BE2C (cell line): ENCODE measurements around the gene STEAP2.

ENCODE experiments used
- DNase-seq: peaks from one replicate; pipeline ENCODE4 v3.0.0-alpha.2; 2020
- H3K27me3 ChIP-seq: fragments of 250-450 bp; sonication (Bioruptor Pico); 2 replicates; pipeline ENCODE4 v1.5.1; 2020; ENCODE audit warnings: mild to moderate bottlenecking
- H3K36me3 ChIP-seq: fragments of 250-450 bp; sonication (Bioruptor Pico); 2 replicates; pipeline ENCODE4 v1.5.1; 2020; ENCODE audit warnings: mild to moderate bottlenecking
- H3K4me1 ChIP-seq: fragments of 250-450 bp; sonication (Bioruptor Pico); 2 replicates; pipeline ENCODE4 v1.5.1; 2020
- H3K4me3 ChIP-seq: 2 replicates; pipeline ENCODE4 v1.5.1; 2011; ENCODE audit warnings: low read depth, low read length
- H3K9me3 ChIP-seq: fragments of 250-450 bp; sonication (Bioruptor Pico); 2 replicates; pipeline ENCODE4 v1.5.1; 2020
- TF ChIP-seq, protein P1 (sequence below): IDR thresholded peaks from 2 replicates; pipeline ENCODE4 v1.5.1; 2012; ENCODE audit warnings: mild to moderate bottlenecking, low read depth, low read length

The STEAP2 gene

GRCh38 chr7:90188281-90188680 lies 23.3 kb upstream of the STEAP2 start:
- no peak for DNase-seq
- Histone ChIP-seq H3K9me3 (no peaks in the 10 kb centered on the region), H3K4me1 (no peaks in the 10 kb centered on the region), H3K27me3 (no peaks in the 10 kb centered on the region), H3K4me3 (no peak overlapping the region), H3K36me3 (no peaks in the 10 kb centered on the region)
- TF ChIP-seq, protein P1, sequence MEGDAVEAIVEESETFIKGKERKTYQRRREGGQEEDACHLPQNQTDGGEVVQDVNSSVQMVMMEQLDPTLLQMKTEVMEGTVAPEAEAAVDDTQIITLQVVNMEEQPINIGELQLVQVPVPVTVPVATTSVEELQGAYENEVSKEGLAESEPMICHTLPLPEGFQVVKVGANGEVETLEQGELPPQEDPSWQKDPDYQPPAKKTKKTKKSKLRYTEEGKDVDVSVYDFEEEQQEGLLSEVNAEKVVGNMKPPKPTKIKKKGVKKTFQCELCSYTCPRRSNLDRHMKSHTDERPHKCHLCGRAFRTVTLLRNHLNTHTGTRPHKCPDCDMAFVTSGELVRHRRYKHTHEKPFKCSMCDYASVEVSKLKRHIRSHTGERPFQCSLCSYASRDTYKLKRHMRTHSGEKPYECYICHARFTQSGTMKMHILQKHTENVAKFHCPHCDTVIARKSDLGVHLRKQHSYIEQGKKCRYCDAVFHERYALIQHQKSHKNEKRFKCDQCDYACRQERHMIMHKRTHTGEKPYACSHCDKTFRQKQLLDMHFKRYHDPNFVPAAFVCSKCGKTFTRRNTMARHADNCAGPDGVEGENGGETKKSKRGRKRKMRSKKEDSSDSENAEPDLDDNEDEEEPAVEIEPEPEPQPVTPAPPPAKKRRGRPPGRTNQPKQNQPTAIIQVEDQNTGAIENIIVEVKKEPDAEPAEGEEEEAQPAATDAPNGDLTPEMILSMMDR = no peak

DNA sequence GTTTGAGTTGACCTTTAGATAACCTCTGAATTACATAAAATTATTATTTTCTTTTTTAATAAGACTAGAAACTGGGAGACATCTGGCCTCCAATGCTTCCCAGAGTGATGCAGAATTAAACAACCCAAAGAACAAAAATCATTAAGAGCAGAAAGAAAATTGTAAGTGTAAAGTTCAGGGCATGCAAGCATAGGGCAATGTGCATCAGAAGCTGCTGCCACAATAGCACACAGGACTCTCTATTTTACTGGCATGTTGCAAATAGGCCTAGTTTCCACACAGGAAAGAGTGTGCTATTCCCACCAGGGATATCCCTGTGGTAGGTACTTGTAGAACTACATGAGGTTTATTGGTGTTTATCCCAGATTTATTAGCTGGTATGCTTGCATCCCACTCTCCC lies 20.5 kb upstream of the STEAP2 start:
- no peaks in the 10 kb centered on the region for H3K9me3 ChIP-seq
- no peak for DNase-seq
- no peaks in the 10 kb centered on the region for H3K36me3 ChIP-seq
- H3K4me3 ChIP-seq = no peak overlapping the region
- H3K27me3 ChIP-seq = no peaks in the 10 kb centered on the region
- no peaks in the 10 kb centered on the region for H3K4me1 ChIP-seq
- TF ChIP-seq, protein P1 = no peak

DNA sequence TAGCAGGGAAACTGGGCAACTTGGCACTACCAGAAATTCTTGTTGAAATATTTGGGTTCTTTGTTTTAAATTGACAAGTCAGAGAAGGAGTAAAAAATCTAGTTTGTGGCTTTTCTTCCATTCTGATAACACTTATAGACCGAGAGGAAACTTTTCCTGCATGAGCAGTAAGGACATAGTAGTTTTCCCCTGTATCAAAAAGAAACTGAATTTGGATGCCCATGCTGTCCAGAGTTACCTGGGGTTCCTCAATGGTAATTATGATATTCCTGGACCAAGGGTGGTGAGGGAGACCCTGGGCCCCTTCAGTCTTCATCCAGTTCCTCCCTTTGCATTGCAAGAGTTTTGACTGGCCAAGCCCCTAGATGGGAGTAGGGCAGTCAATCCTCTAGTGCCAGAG lies 19.9 kb upstream of the STEAP2 start:
- no peaks in the 10 kb centered on the region for H3K27me3 ChIP-seq
- no peaks in the 10 kb centered on the region for H3K4me1 ChIP-seq
- TF ChIP-seq, protein P1 = no peak
- H3K4me3 ChIP-seq = no peak overlapping the region
- DNase-seq = no peak
- no peaks in the 10 kb centered on the region for H3K9me3 ChIP-seq
- H3K36me3 ChIP-seq = no peaks in the 10 kb centered on the region

DNA sequence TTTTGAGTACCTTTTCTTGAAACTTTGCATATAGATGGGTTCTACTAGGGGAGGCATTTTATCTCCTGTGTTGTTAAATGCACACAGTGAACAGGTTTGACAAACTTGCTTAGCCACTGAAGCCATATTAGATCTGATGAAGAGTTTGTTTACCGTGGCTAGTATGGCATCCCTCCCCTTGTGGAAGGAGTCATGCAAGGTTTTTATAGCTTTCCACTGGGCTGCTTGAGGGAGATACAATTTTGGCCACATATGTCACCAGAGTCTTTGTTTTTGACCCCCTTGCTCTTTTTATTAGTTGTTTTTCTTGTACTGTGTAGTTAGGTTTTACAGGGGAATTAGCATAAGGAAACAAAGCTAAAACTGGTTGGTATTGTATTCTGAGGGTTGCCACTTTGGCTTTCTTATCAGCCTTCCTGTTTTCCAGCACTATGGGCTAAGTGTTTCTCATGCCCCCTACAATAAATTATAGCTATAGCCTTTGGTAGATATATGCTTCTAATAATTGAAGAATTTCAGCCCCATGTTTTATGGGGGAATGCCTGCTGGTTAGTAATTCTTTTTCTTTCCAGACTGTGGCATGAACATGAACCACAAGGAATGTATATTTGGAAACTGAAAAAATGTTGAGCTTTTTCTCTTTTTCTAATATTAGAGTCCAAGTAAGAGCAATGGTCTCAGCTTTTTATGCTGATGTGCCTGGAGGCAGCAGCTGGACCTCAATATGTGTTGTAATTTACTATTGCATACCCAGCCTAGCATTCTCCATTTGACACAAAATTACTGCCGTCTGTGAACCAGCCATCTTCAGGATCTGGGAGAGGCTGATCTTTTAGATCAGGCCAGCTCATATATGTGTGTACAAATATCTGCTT lies 18.4 kb upstream of the STEAP2 start:
- DNase-seq = no peak
- TF ChIP-seq, protein P1 = no peak
- H3K36me3 ChIP-seq = no peaks in the 10 kb centered on the region
- H3K27me3 ChIP-seq = no peaks in the 10 kb centered on the region
- no peak overlapping the region for H3K4me3 ChIP-seq
- H3K9me3 ChIP-seq = no peaks in the 10 kb centered on the region
- H3K4me1 ChIP-seq = no peaks in the 10 kb centered on the region

GRCh38 chr7:90194911-90195809 lies 16.4 kb upstream of the STEAP2 start:
- Histone ChIP-seq H3K4me3 (no peak overlapping the region), H3K36me3 (no peaks in the 10 kb centered on the region), H3K9me3 (no peaks in the 10 kb centered on the region), H3K27me3 (no peaks in the 10 kb centered on the region), H3K4me1 (no peaks in the 10 kb centered on the region)
- TF ChIP-seq, protein P1 = no peak
- no peak for DNase-seq
